SKM-1 (cell line): Measurements from ENCODE around the gene OGFR.
"Not testable (repeated sequence)": the region's sequence is repeated elsewhere in the genome, so short reads cannot be mapped to it uniquely, and the experiment has no call there.

Experiments
- DNase-seq: peaks from one replicate; lab custom pipeline; 2025; ENCODE audit not compliant: unreplicated experiment; lab: John Stamatoyannopoulos, UW

OGFR gene

DNA sequence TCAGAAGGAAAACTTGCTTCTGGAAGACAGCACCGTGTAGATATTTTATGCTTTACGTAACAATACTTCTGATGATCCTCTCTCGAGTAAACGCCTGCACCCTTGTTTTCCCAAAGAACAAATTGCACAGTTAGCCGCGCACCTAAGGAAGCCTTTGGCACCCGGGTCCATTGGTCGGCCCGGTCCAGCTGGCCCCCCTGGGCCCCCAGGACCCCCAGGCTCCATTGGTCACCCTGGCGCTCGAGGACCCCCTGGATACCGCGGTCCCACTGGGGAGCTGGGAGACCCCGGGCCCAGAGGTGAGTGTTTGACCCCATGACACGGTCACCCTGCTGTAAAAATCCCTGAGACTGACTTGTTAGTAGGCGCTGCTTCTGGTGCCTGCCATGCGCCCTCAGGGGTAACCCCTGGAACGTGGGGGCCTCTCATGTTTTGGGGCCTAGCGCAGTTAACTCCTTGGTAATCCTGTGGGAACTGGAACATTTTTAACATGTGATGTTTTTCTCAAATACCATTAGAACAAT, 32.4 kb downstream of the OGFR start:
- no peak for DNase-seq

DNA sequence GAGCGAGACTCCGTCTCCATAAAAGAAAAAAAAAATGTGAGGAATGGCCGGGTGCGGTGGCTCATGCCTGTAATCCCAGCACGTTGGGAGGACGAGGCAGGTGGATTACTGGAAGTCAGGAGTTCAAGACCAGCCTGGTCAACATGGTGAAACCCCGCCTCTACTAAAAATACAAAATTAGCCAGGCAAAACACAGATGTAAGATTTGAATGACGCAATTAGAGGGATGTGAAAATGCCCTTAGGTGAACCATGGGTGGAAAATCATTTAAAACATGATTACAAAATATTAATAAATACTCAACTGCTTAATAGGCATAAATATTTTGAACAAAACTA, 33.1 kb downstream of the OGFR start:
- DNase-seq: no peak

DNA sequence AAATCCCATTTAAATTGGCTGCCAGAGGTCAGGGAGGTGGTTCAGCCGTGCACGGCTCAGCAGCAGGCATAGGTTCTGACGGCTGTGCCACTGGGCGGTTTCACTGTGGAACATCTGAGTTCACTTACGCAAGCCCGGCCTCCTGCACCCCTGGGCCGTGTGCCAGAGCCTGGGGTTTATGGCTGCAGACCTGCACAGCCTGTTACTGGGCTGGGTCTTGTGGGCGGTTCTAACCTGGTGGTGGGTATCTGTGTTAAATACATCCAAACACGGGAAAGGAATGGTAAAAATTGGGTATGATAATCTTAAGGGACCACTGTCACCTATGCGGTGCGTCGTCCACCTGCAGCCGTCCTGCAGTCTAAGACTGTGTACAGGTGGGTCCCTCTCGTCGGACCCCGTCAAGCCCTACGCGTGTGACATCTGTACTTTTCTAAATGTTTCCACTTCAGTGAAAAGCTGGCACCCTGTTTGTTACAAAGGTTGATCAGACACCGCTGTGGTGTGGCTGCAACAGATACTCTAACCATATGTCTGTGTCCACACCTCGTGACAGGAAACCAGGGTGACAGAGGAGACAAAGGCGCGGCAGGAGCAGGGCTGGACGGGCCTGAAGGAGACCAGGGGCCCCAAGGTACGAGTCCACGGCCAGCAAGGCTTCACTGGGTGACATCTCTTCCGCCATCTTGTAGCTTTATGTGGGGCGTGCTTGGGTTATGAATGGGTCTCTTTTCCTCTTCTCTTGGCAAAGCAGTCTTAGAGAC, 33.7 kb downstream of the OGFR start:
- peak; percentile 59 for DNase-seq

DNA sequence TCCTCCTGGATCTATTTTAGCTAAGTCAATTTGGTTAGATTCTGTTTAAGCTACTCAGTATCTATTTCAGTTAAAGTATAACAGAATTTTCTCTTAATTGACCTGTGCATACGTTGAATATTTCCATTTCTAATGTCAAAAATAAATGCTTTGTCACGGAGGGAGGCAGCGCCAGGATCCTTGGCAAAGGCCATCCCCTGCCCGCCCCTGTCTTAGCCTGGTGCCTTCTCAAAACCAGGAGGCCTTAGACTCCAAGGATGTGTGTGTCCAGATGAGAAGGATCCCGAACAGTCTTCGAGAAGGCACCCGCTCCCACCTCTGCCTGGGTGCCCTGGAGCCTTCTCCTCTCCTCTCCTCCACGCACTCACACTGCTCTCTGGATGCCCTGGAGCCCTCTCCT, 34.6 kb downstream of the OGFR start:
- DNase-seq: no peak

DNA sequence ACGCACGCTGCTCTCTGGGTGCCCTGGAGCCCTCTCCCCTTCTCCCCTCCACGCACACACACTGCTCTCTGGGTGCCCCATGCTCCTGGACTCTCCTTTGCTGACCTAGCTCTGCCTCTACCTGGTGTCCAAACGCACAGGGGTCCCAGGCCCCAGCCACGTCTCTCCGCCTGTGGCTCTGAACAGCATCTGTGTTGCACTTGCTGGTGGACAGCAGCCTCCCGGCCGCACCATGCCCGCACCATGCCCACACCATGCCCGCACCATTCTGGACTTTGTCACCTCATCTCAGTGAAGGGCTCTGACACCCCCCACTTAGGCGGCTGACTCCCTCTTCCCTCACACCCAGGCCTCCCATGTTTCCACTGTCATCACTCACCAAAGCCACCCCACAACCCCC, 35.2 kb downstream of the OGFR start:
- DNase-seq: no peak

DNA sequence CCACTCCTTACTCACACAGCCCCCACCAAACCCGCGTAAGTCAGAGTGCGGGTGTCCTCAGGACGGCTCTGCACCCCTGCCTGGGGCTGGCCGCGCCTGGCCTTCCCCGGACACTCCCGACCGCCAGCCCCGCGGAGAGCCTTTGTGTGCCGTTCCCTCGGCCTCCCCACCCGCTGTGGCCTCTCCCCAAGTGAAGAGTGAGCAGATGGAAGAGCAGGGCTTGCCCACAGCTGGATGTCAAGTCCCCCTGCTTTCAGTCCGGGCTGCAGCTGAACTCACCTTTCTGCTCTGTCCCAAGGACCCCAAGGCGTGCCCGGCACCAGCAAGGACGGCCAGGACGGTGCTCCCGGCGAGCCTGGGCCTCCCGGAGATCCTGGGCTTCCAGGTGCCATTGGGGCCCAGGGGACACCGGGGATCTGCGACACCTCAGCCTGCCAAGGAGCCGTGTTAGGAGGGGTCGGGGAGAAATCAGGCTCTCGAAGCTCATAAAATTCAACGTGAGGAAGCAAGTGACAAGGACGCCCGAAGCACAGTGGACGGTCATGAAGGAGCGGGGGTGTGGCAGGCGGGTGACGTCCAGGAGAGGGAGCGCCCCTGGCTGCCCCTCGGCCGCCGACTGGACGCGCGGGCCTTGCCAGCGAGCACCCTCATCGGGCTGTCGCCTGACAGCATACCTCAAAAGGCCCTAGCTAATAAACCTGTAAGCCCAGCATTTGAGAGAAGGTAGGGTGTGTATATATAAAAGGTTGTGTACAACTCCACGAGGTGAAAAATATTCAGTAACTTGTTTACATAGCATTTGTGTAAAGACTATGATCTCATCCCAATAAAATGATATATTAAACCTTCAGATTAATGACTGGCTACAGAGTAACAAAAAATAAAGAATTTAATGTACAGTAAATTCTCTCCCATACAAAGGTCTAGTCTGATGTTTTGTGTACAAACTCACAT, 35.9 kb downstream of the OGFR start:
- DNase-seq: no peak

DNA sequence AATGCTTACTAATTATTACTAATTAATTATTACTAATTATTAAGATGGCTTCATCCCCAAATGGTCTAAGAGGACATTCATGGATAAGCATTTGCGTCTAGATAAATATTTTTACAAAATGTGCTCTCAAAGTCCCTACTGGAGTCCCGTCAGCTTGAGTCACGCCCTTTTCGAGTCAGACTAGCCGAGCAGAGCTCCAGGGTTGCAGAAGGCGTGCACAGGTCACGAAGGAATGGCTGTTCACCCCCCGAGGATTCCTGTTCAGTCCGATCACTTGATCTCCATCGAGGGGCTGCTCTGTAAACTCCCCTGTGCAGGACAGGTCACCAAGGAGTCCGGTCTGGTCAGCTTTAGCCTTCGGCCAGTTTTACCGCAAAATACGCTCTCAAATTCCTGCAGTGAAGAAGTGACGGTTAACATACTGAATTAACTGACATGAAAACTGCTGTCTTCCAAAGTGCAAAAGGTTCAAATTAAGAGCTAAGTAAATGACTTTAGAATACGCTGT, 37.1 kb downstream of the OGFR start:
- DNase-seq: no peak

DNA sequence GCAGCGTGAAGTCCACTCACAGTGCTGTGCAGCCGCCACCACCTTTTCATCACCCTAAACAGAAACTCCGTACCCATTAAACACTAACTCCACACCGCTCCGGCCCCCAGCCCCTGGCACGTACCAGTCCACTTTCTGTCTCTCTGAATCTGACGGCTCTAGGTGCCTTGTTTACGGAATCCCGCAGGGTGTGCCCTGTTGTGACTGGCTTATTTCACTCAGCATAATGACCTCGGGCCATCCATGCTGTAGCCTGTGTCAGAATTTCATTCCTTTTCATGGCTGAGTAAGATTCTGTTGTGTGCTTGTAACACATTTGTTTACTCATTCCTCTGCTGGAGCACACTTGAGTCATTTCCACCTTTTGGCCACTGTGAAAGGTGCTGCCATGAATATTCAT, 39.0 kb downstream of the OGFR start:
- no peak for DNase-seq

DNA sequence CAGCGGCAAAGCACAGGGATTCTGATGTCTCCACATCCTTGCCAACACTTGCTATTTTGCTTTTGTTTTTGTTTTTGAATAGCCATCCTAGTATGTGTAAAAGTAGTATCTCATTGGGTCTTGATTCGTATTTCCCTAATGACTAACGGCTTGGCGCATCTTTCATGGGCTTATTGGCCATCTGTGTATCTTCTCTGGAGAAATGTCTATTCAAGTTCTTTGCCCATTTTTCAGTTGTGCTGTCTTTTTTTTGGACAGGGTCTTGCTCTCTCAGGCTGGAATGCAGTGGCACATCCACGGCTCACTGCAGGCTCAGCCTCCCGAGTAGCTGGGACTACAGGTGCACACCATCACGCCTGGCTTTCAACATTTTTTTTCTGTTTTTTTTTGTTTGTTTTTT, 39.5 kb downstream of the OGFR start:
- no peak for DNase-seq

DNA sequence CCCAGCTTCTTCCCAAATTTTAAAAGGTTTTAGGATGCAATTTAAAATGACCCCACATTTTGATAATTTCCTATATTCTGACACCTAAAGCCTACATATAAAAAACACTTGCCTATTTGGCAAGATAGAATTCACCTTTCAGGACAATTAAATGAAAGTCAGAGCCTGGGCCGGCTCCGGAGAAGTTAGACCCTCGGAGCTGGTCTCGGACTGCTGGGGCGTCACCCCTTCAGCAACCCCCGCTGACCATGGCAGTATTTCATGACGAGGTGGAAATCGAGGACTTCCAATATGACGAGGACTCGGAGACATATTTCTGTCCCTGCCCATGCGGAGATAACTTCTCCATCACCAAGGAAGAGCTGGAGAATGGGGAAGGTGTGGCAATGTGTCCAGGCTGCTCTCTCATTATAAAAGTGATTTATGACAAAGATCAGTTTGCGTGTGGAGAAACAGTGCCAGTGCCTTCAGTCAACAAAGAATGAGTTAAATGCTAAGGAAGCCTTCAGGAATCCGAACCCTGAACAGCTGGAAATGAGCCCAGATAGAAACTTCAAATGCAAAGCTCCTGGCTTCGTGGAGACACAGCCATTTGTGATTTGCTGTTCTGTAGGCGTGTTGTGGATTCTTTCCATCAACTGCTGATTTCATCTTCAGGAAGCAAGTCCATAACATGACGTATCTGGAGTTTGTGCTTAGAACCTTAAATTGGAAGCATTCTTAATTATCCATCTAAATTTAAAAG, 41.0 kb downstream of the OGFR start:
- DNase-seq: no peak

DNA sequence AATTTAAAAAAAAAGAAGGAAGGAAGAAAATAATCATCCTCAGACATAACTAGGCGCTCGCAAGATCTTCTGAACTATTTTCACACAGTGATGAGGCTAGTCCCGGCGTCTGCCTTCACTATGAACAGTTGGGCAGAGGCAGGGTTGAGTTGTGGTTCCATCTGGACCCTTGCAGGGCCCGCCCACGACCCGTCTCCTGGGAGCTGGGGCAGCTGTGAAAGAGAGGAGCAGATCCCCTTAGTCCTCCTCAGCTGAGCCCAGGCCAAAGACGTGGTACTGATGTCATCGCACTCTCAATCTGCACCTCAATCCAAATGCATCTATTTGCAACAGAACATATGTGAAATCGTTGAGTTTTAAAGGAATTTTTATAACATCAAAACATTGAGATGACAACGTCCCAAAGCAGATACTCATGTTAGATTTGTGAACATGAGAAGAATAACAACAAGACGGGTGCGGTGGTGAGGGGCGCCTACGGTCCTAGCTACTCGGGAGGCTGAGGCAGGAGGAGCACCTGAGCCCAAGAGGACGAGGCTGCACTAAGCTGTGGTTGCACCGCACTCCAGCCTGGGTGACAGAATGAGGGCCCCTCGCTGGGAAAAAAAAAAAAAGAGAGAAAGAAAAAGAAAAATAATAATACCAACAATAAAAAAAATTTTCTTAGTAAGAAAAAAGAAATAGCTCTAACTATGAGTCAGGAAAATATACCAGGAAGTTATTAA, 41.7 kb downstream of the OGFR start:
- no peak for DNase-seq

DNA sequence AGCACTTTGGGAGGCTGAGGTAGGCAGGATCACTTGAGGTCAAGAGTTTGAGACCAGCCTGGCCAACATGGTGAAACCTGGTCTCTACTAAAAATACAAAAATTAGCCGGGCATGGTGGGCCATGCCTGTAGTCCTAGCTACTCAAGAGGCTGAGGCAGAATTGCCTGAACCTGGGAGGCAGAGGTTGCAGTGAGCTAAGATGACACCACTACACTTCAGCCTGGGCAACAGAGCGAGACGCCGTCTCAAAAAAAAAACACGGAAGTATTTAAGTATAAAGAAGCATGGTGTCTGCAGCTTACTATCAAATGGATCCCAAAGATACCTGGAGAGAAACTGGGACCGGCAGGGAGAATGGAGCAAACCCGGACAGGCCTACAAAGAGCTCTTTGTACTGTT, 44.3 kb downstream of the OGFR start:
- not testable (repeated sequence) for DNase-seq

DNA sequence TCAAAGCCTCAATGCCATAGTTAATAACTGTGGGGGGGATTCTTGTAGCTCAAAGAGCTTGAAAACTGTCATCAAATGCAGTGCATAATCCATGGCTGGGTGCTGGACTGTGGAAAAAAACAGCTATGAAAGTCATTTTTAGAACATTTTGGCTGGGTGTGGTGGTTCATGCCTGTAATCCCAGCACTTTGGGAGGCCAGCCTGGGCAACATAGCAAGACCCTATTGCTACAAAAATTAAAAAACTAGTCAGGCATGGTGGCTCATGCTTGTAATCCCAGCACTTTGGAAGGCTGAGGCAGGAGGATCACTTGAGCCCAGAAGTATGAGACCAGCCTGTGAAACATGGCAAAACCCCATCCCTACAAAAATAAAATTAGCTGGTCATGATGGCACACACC, 44.8 kb downstream of the OGFR start:
- DNase-seq: no peak

DNA sequence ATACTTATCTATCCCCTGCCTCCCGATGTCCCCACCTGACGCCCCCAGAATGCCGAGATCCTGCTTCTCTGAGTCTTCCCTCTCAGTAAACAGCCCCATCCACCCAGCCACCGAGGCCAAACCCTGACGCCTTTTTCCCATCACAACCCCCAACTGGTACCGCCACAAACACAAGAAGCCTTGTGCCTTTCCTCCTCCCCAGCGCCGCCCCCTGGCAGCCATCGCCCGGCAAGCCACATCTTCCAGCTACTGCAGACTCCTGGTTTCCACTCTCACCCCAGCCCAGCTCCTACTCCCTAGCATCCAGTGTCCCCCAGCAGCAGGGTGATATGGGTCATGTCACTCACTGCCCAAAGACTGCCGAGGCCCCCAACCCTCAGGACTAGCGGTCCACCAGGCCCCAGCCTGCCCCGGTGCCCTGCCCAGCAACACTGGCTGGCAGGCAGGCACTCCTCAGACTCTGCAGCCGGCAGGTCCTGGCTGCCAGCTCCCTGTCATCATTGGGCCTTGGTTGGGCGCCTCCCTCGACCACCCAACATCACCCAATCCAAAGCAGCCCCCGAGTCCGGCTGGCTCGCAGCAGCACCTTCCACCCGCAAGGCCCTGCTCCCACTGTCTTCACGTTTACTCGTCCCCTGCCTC, 45.8 kb downstream of the OGFR start:
- no peak for DNase-seq

DNA sequence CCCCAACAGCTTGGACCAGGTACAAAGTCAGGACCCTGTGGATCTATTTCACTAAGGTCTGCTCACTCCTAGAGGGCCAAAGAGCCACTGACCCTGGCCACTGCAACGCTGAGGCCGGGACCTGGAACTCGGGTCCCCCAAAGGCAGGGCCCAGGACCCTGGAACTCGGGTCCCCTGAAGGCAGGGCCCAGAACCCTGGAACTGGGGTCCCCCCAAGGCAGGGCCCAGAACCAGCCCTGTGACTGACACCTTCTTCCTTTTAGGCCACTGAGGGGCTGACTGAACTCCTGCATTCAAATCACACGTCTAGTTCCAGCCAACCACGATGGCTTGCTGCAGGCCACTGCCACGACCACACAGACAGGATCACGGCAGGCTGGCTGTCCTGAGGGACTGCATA, 47.6 kb downstream of the OGFR start:
- no peak for DNase-seq

DNA sequence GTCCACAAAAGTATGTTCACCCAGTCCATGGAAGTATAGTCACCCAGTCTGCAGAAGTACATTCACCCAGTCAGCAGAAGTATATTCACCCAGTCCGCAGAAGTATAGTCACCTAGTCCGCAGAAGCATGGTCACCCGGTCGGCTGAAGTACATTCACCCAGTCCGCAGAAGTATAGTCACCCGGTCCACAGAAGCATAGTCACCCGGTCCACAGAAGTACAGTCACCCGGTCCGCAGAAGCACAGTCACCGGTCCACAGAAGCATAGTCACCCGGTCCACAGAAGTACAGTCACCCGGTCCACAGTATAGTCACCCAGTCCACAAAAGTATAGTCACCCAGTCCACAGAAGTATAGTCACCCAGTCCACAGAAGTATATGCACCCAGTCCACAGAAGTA, 48.2 kb downstream of the OGFR start:
- no peak for DNase-seq

DNA sequence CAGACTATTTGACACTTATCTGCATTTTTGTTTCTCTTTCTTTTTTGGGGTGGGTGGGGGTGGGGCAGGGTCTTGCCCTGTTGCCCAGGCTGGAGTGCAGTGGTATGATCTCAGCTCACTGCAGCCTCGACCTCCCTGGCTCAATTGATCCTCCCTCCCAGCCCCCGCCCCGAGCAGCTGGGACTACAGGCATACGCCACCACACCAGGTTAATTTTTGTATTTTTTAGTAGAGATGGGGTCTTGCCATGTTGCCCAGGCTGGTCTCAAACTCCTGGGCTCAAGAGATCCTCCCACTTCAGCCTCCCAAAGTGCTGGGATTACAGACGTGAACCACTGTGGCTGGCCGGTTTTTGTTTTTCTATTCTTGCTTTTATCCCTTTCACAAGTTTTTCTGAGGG, 48.7 kb downstream of the OGFR start:
- not testable (repeated sequence) for DNase-seq

DNA sequence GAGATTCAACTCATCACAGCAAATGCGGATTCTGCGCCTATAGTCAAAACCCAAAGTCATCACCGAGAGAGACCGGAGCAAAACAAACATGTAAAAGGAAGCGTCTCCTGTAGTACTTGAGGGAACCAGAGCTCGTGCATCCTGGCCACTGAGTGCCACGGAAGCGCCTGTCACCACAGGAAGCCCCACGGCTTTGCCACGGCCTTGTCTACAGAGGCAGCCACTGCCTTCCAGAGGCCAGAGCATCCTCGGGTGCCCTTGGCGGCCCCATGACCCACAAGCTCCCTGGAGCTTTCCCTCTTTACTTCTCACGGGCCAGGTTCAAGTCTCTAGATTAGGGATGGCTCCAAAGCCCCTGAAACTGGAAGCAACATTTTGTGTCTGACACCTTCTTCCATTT, 49.5 kb downstream of the OGFR start:
- no peak for DNase-seq

DNA sequence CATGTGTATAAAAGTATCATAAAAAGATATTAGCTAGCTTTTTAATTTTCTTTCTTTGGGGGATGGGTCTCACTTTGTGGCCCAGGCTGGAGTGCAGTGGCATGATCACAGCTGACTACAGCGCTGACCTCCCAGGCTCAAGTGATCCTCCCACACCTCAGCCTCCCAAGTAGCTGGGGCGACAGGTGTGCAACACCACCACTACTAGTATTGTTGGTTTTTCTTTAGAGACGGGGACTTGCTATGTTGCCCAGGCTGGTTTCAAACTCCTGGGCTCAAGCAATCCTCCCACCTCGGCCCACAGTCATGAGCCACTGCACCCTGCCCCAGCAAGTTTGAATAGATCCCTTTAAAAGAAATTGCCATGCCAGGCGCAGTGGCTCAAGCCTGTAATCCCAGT, 50.5 kb downstream of the OGFR start:
- DNase-seq: no peak

DNA sequence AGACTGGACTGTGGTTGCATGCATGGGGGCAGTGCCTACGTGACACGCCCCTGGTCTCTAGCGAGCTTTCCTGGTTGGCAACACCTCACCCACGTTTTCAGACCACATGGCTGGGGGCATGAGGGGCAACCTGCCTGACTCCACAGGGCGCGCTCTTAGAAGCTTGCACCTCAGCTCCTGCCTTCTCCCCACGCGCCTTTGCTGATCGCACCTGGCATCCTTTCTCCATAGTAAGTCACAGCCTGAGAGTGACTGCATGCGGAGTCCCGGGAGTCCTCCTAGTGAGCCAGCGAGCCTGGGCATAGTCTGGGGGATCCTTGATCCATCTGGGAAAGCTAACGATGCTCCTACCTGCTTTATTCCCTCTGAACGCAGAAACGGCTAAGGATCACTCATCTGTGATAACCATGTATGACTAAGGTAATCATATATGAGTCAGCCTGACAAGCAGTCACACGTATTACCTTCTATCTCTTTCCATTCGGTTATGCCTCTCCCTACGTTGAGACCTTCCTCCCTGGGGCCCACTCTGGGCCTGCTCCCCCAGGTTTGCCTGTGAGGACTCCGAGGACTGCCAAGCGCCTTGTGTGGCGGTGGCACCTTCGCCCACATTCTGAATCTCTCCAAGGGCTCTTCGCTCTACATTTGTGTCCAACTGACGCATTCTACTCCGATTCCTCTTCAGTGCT, 52.4 kb downstream of the OGFR start:
- no peak for DNase-seq
